HEK293T (cell line): ENCODE measurements around the gene COL23A1.

Experiments used
- CTCF ChIA-PET: fragments of 350-600 bp; formaldehyde crosslinking; extraction: SDS; loops from one replicate; lab custom pipeline; 2021; ENCODE audit warnings: antibody characterized with exemption, inconsistent platforms; lab: Yijun Ruan, JAX
- POLR2A ChIA-PET: fragments of 350-600 bp; formaldehyde crosslinking; extraction: SDS; loops from one replicate; lab custom pipeline; 2020; ENCODE audit warnings: antibody characterized with exemption, inconsistent platforms; lab: Yijun Ruan, JAX
- DNase-seq: peaks from one replicate; pipeline ENCODE4 v3.0.0; 2012; ENCODE audit warnings: mixed read lengths; ENCODE audit errors: extremely low spot score
- ARNT ChIP-seq: fragments of 450-650 bp; IDR thresholded peaks from 2 replicates; pipeline ENCODE4 v1.6.1; 2017; ENCODE audit warnings: mild to moderate bottlenecking
- BHLHE40 ChIP-seq: fragments of 450-650 bp; IDR thresholded peaks from 2 replicates; pipeline ENCODE4 v1.6.1; 2016; ENCODE audit warnings: mild to moderate bottlenecking, moderate library complexity, borderline replicate concordance
- CTBP1 ChIP-seq: fragments of 450-650 bp; IDR thresholded peaks from 2 replicates; pipeline ENCODE4 v1.6.1; 2016; ENCODE audit warnings: borderline replicate concordance
- ELF4 ChIP-seq: fragments of 450-650 bp; IDR thresholded peaks from 2 replicates; pipeline ENCODE4 v1.6.1; 2017; ENCODE audit warnings: antibody characterized with exemption
- FOXA1 ChIP-seq: fragments of 450-650 bp; IDR thresholded peaks from 2 replicates; pipeline ENCODE4 v1.6.1; 2016; ENCODE audit warnings: mild to moderate bottlenecking
- FOXK2 ChIP-seq: fragments of 450-650 bp; IDR thresholded peaks from 2 replicates; pipeline ENCODE4 v1.6.1; 2016; ENCODE audit warnings: mild to moderate bottlenecking
- FOXM1 ChIP-seq: fragments of 450-650 bp; IDR thresholded peaks from 2 replicates; pipeline ENCODE4 v1.6.1; 2017; ENCODE audit warnings: mild to moderate bottlenecking, borderline replicate concordance
- HDGF ChIP-seq: fragments of 450-650 bp; IDR thresholded peaks from 2 replicates; pipeline ENCODE4 v1.6.1; 2017; ENCODE audit warnings: antibody characterized with exemption, borderline replicate concordance
- L3MBTL2 ChIP-seq: fragments of 450-650 bp; conservative IDR thresholded peaks from 2 replicates; pipeline ENCODE4 v1.6.1; 2016; ENCODE audit warnings: mild to moderate bottlenecking
- LEF1 ChIP-seq: fragments of 450-650 bp; IDR thresholded peaks from 2 replicates; pipeline ENCODE4 v1.6.1; 2017; ENCODE audit warnings: mild to moderate bottlenecking, borderline replicate concordance
- NFRKB ChIP-seq: fragments of 450-650 bp; IDR thresholded peaks from 2 replicates; pipeline ENCODE4 v1.6.1; 2016; ENCODE audit warnings: mild to moderate bottlenecking, moderate library complexity
- PKNOX1 ChIP-seq: fragments of 450-650 bp; IDR thresholded peaks from 2 replicates; pipeline ENCODE4 v1.6.1; 2016
- SP1 ChIP-seq: fragments of 450-650 bp; IDR thresholded peaks from 2 replicates; pipeline ENCODE4 v1.6.1; 2017
- SUZ12 ChIP-seq: fragments of 450-650 bp; IDR thresholded peaks from 2 replicates; pipeline ENCODE4 v1.6.1; 2016; ENCODE audit warnings: mild to moderate bottlenecking
- TARDBP ChIP-seq: fragments of 450-650 bp; IDR thresholded peaks from 2 replicates; pipeline ENCODE4 v1.6.1; 2016
- ZNF384 ChIP-seq: fragments of 450-650 bp; IDR thresholded peaks from 2 replicates; pipeline ENCODE4 v1.6.1; 2016

Gene COL23A1

GRCh38 chr5:178486239-178486641 lies 104.0 kb downstream of the COL23A1 start:
- ChIA-PET CTCF (interaction anchor here (0.6 to 1.4 kb wide), 2 partner anchors 25 to 1336 kb away, joined by 3 to 6 read pairs; no protein-coding TSS in a partner anchor), POLR2A (no interaction called here)
- DNase-seq = no peak
- no peak for TF ChIP-seq FOXM1
- no peak for TF ChIP-seq BHLHE40
- TF ChIP-seq NFRKB = no peak
- TF ChIP-seq HDGF = no peak
- TF ChIP-seq SUZ12 = no peak
- no peak for TF ChIP-seq L3MBTL2
- TF ChIP-seq FOXK2 = no peak

- TF ChIP-seq LEF1 (no peak), FOXA1 (no peak), TARDBP (no peak), L3MBTL2 (no peak), NFRKB (no peak), ARNT (no peak), SUZ12 (no peak), PKNOX1 (no peak), ELF4 (no peak), FOXM1 (no peak), HDGF (no peak), ZNF384 (no peak), FOXK2 (no peak), SP1 (no peak), BHLHE40 (no peak), CTBP1 (no peak)
- DNase-seq = no peak
- POLR2A ChIA-PET = interaction anchor here (0.9 kb wide), 1 partner anchor 273 kb away, joined by 3 read pairs; no protein-coding TSS in a partner anchor
- CTCF ChIA-PET = no interaction called here
These were observed 106.6 kb downstream of the COL23A1 start for GRCh38 chr5:178483620-178484019.

GRCh38 chr5:178479261-178479660 lies 110.9 kb downstream of the COL23A1 start:
- CTCF ChIA-PET = no interaction called here
- TF ChIP-seq L3MBTL2 = no peak
- no peak for TF ChIP-seq FOXM1
- no peak for TF ChIP-seq HDGF
- TF ChIP-seq TARDBP = no peak
- no peak for TF ChIP-seq SP1
- TF ChIP-seq CTBP1 = no peak
- no peak for TF ChIP-seq FOXA1
- TF ChIP-seq LEF1 = no peak
- TF ChIP-seq SUZ12 = no peak
- TF ChIP-seq FOXK2 = no peak
- no peak for TF ChIP-seq NFRKB
- TF ChIP-seq ELF4 = no peak
- no peak for TF ChIP-seq PKNOX1
- TF ChIP-seq ZNF384 = no peak
- no peak for TF ChIP-seq BHLHE40
- TF ChIP-seq ARNT = no peak
- POLR2A ChIA-PET = no interaction called here
- no peak for DNase-seq

- no peak for TF ChIP-seq SUZ12
- no peak for TF ChIP-seq ZNF384
- no peak for TF ChIP-seq FOXA1
- no peak for TF ChIP-seq LEF1
- TF ChIP-seq BHLHE40 = no peak
- no peak for TF ChIP-seq TARDBP
- no peak for TF ChIP-seq PKNOX1
- no peak for TF ChIP-seq ELF4
- TF ChIP-seq FOXK2 = no peak
- ChIA-PET CTCF (interaction anchor here (0.7 kb wide), 1 partner anchor 17 kb away, joined by 3 read pairs; no protein-coding TSS in a partner anchor), POLR2A (no interaction called here)
- no peak for DNase-seq
These were observed 111.8 kb downstream of the COL23A1 start for GRCh38 chr5:178478370-178478769.

GRCh38 chr5:178477802-178478201 lies 112.4 kb downstream of the COL23A1 start:
- CTCF ChIA-PET = interaction anchor here (0.7 kb wide), 1 partner anchor 17 kb away, joined by 3 read pairs; no protein-coding TSS in a partner anchor
- TF ChIP-seq SUZ12 (no peak), LEF1 (no peak), FOXM1 (no peak), CTBP1 (no peak), L3MBTL2 (no peak), PKNOX1 (no peak), SP1 (no peak), BHLHE40 (no peak), ELF4 (no peak), TARDBP (no peak), ZNF384 (no peak)
- no peak for DNase-seq
- POLR2A ChIA-PET = no interaction called here
